HEK293 (cell line): ENCODE results near the gene PLPP1.

Source experiments
- CTCF ChIA-PET: fragments of 350-600 bp; formaldehyde crosslinking; extraction: SDS; loops from one replicate; lab custom pipeline; 2021; ENCODE audit warnings: antibody characterized with exemption; lab: Yijun Ruan, JAX
- POLR2A ChIA-PET: fragments of 300-600 bp; formaldehyde crosslinking; extraction: SDS; loops from one replicate; lab custom pipeline; 2020; ENCODE audit warnings: antibody characterized with exemption, inconsistent platforms; lab: Yijun Ruan, JAX
- H3K27ac ChIP-seq: fragments of 200-500 bp; sonication (Bioruptor generic); 2 replicates; pipeline ENCODE4 v1.5.1; 2014; ENCODE audit warnings: low read depth, low read length, control low read depth, inconsistent platforms; ENCODE audit errors: extremely low read depth
- H3K36me3 ChIP-seq, 2 experiments: fragments of 200-500 bp in 1 of 2; sonication (Bioruptor generic) in 1 of 2; 1 replicate in 1 of 2; 2 replicates in 1 of 2; pipeline ENCODE4 v1.5.1; 2014 to 2017; ENCODE audit warnings: inconsistent platforms in 2 of 2, low read length in 2 of 2; ENCODE audit not compliant: control insufficient read depth in 2 of 2, insufficient read depth in 1 of 2
- H3K4me1 ChIP-seq: fragments of 200-500 bp; sonication (Bioruptor generic); 2 replicates; pipeline ENCODE4 v1.5.1; 2014; ENCODE audit warnings: mild to moderate bottlenecking, low read length, inconsistent platforms; ENCODE audit not compliant: control insufficient read depth, insufficient read depth
- H3K4me3 ChIP-seq: 2 replicates; pipeline ENCODE4 v1.5.1; 2011; ENCODE audit warnings: low read depth, mild to moderate bottlenecking, control low read depth, low read length, moderate library complexity
- H3K9me3 ChIP-seq: fragments of 200-500 bp; sonication (Bioruptor generic); 2 replicates; pipeline ENCODE4 v1.5.1; 2014; ENCODE audit warnings: low read depth, low read length, inconsistent platforms; ENCODE audit not compliant: control insufficient read depth, insufficient read depth
- GLIS1 ChIP-seq: fragments of 450-650 bp; formaldehyde crosslinking; IDR thresholded peaks from 2 replicates; pipeline ENCODE4 v1.5.1; 2016; ENCODE audit warnings: missing biosample characterization, missing genetic modification characterization
- MZF1 ChIP-seq: fragments of 450-650 bp; formaldehyde crosslinking; IDR thresholded peaks from 2 replicates; pipeline ENCODE4 v1.5.1; 2017; ENCODE audit warnings: missing biosample characterization, missing genetic modification characterization, borderline replicate concordance
- OSR2 ChIP-seq: fragments of 450-650 bp; formaldehyde crosslinking; IDR thresholded peaks from 2 replicates; pipeline ENCODE4 v1.5.1; 2016; ENCODE audit warnings: missing biosample characterization, missing genetic modification characterization
- SP7 ChIP-seq: fragments of 450-650 bp; formaldehyde crosslinking; IDR thresholded peaks from 2 replicates; pipeline ENCODE4 v1.5.1; 2016; ENCODE audit warnings: missing biosample characterization, missing genetic modification characterization
- YY2 ChIP-seq: fragments of 450-650 bp; formaldehyde crosslinking; IDR thresholded peaks from 2 replicates; pipeline ENCODE4 v1.5.1; 2016; ENCODE audit warnings: missing biosample characterization, missing genetic modification characterization
- ZBTB48 ChIP-seq: fragments of 450-650 bp; formaldehyde crosslinking; IDR thresholded peaks from 2 replicates; pipeline ENCODE4 v1.5.1; 2016; ENCODE audit warnings: missing biosample characterization, missing genetic modification characterization
- ZBTB7A ChIP-seq: fragments of 450-650 bp; formaldehyde crosslinking; IDR thresholded peaks from 2 replicates; pipeline ENCODE4 v1.5.1; 2016; ENCODE audit warnings: low read depth, missing biosample characterization, missing genetic modification characterization
- ZIC2 ChIP-seq: fragments of 450-650 bp; formaldehyde crosslinking; IDR thresholded peaks from 2 replicates; pipeline ENCODE4 v1.5.1; 2016; ENCODE audit warnings: missing biosample characterization, missing genetic modification characterization
- ZNF121 ChIP-seq: fragments of 450-650 bp; formaldehyde crosslinking; IDR thresholded peaks from 2 replicates; pipeline ENCODE4 v1.5.1; 2016; ENCODE audit warnings: missing biosample characterization, missing genetic modification characterization
- ZNF138 ChIP-seq: fragments of 450-650 bp; formaldehyde crosslinking; IDR thresholded peaks from 2 replicates; pipeline ENCODE4 v1.5.1; 2016; ENCODE audit warnings: missing biosample characterization, missing genetic modification characterization, borderline replicate concordance
- ZNF157 ChIP-seq: fragments of 450-650 bp; formaldehyde crosslinking; IDR thresholded peaks from 2 replicates; pipeline ENCODE4 v1.5.1; 2016; ENCODE audit warnings: missing biosample characterization, missing genetic modification characterization
- ZNF2 ChIP-seq: fragments of 450-650 bp; formaldehyde crosslinking; IDR thresholded peaks from 2 replicates; pipeline ENCODE4 v1.5.1; 2016; ENCODE audit warnings: missing biosample characterization, missing genetic modification characterization
- ZNF211 ChIP-seq: fragments of 450-650 bp; formaldehyde crosslinking; IDR thresholded peaks from 2 replicates; pipeline ENCODE4 v1.5.1; 2016; ENCODE audit warnings: low read depth, missing biosample characterization, missing genetic modification characterization
- ZNF24 ChIP-seq: fragments of 450-650 bp; formaldehyde crosslinking; IDR thresholded peaks from 2 replicates; pipeline ENCODE4 v1.5.1; 2016; ENCODE audit warnings: missing biosample characterization, missing genetic modification characterization
- ZNF248 ChIP-seq: fragments of 450-650 bp; formaldehyde crosslinking; IDR thresholded peaks from 2 replicates; pipeline ENCODE4 v1.5.1; 2017; ENCODE audit warnings: missing biosample characterization, missing genetic modification characterization
- ZNF274 ChIP-seq, 2 experiments: fragments of 200-500 bp in 1 of 2; fragments of 450-650 bp in 1 of 2; sonication (Bioruptor generic) in 1 of 2; formaldehyde crosslinking in 1 of 2; IDR thresholded peaks; 2 replicates each; pipeline versions ENCODE4 v1.5.1 to v1.6.1; 2014 to 2016; ENCODE audit warnings: borderline replicate concordance in 1 of 2, inconsistent platforms in 1 of 2, low read length in 1 of 2, missing biosample characterization in 1 of 2, missing genetic modification characterization in 1 of 2
- ZNF394 ChIP-seq: fragments of 450-650 bp; formaldehyde crosslinking; IDR thresholded peaks from 2 replicates; pipeline ENCODE4 v1.5.1; 2016; ENCODE audit warnings: missing biosample characterization, missing genetic modification characterization, mild to moderate bottlenecking, moderate library complexity, borderline replicate concordance
- ZNF501 ChIP-seq: fragments of 450-650 bp; formaldehyde crosslinking; IDR thresholded peaks from 2 replicates; pipeline ENCODE4 v1.5.1; 2016; ENCODE audit warnings: missing biosample characterization, missing genetic modification characterization
- ZNF529 ChIP-seq: fragments of 450-650 bp; formaldehyde crosslinking; IDR thresholded peaks from 2 replicates; pipeline ENCODE4 v1.5.1; 2017; ENCODE audit warnings: missing genetic modification characterization, missing biosample characterization; ENCODE audit not compliant: insufficient replicate concordance
- ZNF544 ChIP-seq: fragments of 450-650 bp; formaldehyde crosslinking; IDR thresholded peaks from 2 replicates; pipeline ENCODE4 v1.5.0; 2017; ENCODE audit warnings: missing biosample characterization, missing genetic modification characterization
- ZNF548 ChIP-seq: fragments of 450-650 bp; formaldehyde crosslinking; IDR thresholded peaks from 2 replicates; pipeline ENCODE4 v1.5.1; 2016; ENCODE audit warnings: missing biosample characterization, missing genetic modification characterization
- ZNF555 ChIP-seq: fragments of 450-650 bp; formaldehyde crosslinking; conservative IDR thresholded peaks from 2 replicates; pipeline ENCODE4 v1.5.1; 2017; ENCODE audit warnings: missing biosample characterization, mild to moderate bottlenecking, missing genetic modification characterization, inconsistent platforms
- ZNF558 ChIP-seq: fragments of 450-650 bp; formaldehyde crosslinking; IDR thresholded peaks from 2 replicates; pipeline ENCODE4 v1.5.1; 2016; ENCODE audit warnings: missing biosample characterization, missing genetic modification characterization
- ZNF596 ChIP-seq: fragments of 450-650 bp; IDR thresholded peaks from 2 replicates; pipeline ENCODE4 v1.5.0; 2018; ENCODE audit warnings: missing biosample characterization, mild to moderate bottlenecking, missing genetic modification characterization, moderate library complexity
- ZNF621 ChIP-seq: fragments of 450-650 bp; formaldehyde crosslinking; IDR thresholded peaks from 2 replicates; pipeline ENCODE4 v1.5.1; 2017; ENCODE audit warnings: missing biosample characterization, missing genetic modification characterization
- ZNF626 ChIP-seq: fragments of 450-650 bp; sonication (Bioruptor Pico); formaldehyde crosslinking; IDR thresholded peaks from 2 replicates; pipeline ENCODE4 v1.5.1; 2018; ENCODE audit warnings: missing biosample characterization, missing genetic modification characterization, inconsistent platforms
- ZNF707 ChIP-seq: fragments of 450-650 bp; formaldehyde crosslinking; IDR thresholded peaks from 2 replicates; pipeline ENCODE4 v1.5.1; 2016; ENCODE audit warnings: missing biosample characterization, missing genetic modification characterization
- ZNF792 ChIP-seq: fragments of 450-650 bp; formaldehyde crosslinking; IDR thresholded peaks from 2 replicates; pipeline ENCODE4 v1.5.1; 2016; ENCODE audit warnings: missing biosample characterization, missing genetic modification characterization
- ZNF837 ChIP-seq: fragments of 450-650 bp; formaldehyde crosslinking; IDR thresholded peaks from 2 replicates; pipeline ENCODE4 v1.5.1; 2016; ENCODE audit warnings: missing biosample characterization, missing genetic modification characterization
- TF ChIP-seq, protein P1 (sequence below): fragments of 450-650 bp; formaldehyde crosslinking; IDR thresholded peaks from 2 replicates; pipeline ENCODE4 v1.5.1; 2016; ENCODE audit warnings: missing biosample characterization, missing genetic modification characterization
- TF ChIP-seq, protein P2 (sequence below): fragments of 450-650 bp; formaldehyde crosslinking; IDR thresholded peaks from 2 replicates; pipeline ENCODE4 v1.5.1; 2016; ENCODE audit warnings: missing biosample characterization, missing genetic modification characterization
- TF ChIP-seq, protein P3 (sequence below): fragments of 450-650 bp; formaldehyde crosslinking; IDR thresholded peaks from 2 replicates; pipeline ENCODE4 v1.5.1; 2016; ENCODE audit warnings: missing biosample characterization, missing genetic modification characterization
- TF ChIP-seq, protein P4 (sequence below): fragments of 450-650 bp; formaldehyde crosslinking; IDR thresholded peaks from 2 replicates; pipeline ENCODE4 v1.5.1; 2016; ENCODE audit warnings: missing biosample characterization, missing genetic modification characterization
- TF ChIP-seq, protein P5 (sequence below): fragments of 450-650 bp; formaldehyde crosslinking; IDR thresholded peaks from 2 replicates; pipeline ENCODE4 v1.5.1; 2016; ENCODE audit warnings: missing biosample characterization, missing genetic modification characterization

PLPP1 gene

DNA sequence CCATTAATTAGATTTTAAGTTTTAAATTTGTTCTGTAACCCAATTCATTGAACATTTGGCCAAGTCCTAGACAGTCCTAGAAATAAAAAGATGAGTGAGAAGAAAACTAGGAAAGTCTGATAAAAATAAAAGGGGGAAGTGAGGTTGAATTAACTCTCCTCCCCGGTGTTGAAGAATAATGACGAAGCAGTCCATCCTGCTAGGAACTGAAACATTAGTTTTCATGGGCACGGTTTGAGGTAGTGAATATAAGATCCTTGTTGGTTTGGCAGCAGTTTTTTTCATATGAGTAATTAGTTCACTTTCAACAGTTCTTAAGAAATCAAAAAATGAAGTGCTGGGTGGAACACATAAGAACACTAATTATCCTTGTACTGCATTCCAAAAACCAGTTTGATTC is 123.9 kb downstream of the PLPP1 start (continued):
- TF ChIP-seq ZNF596 (tag by site-specific recombination) = no peak
- no peak for TF ChIP-seq ZNF248
- no peak for TF ChIP-seq ZNF707
- no peak for TF ChIP-seq ZBTB7A
- no peak for TF ChIP-seq ZNF2 (tag by site-specific recombination)
- TF ChIP-seq ZNF138 (tag by site-specific recombination) = no peak
- TF ChIP-seq, protein P1, sequence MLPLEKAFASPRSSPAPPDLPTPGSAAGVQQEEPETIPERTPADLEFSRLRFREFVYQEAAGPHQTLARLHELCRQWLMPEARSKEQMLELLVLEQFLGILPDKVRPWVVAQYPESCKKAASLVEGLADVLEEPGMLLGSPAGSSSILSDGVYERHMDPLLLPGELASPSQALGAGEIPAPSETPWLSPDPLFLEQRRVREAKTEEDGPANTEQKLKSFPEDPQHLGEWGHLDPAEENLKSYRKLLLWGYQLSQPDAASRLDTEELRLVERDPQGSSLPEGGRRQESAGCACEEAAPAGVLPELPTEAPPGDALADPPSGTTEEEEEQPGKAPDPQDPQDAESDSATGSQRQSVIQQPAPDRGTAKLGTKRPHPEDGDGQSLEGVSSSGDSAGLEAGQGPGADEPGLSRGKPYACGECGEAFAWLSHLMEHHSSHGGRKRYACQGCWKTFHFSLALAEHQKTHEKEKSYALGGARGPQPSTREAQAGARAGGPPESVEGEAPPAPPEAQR (tag by site-specific recombination) = no peak
- no peak for TF ChIP-seq ZNF621 (tag by site-specific recombination)

DNA sequence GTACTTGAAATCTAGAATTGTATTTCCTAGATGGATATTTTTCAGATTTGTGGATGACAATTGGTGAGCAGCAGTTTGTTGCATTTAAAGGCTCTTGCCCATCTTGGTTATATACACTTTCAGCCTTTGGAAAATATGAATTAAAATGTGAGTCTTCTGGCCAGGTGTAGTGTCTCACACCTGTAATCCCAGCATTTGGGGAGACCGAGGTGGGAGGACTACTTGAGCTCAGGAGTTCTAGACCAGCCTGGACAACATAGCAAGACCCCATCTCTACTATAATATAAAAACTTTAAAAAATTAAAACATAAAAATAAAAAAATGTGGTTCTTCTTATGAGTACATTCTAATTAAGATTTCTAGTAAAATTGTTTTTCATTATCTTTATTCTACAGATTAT is 125.0 kb downstream of the PLPP1 start:
- H3K4me3 ChIP-seq = no peak overlapping the region
- ChIA-PET POLR2A (interaction anchor here (0.6 kb wide), 1 partner anchor 230 kb away, joined by 9 read pairs; no protein-coding TSS in a partner anchor), CTCF (interaction anchor here (0.7 kb wide), 1 partner anchor 435 kb away, joined by 3 read pairs; no protein-coding TSS in a partner anchor)

DNA sequence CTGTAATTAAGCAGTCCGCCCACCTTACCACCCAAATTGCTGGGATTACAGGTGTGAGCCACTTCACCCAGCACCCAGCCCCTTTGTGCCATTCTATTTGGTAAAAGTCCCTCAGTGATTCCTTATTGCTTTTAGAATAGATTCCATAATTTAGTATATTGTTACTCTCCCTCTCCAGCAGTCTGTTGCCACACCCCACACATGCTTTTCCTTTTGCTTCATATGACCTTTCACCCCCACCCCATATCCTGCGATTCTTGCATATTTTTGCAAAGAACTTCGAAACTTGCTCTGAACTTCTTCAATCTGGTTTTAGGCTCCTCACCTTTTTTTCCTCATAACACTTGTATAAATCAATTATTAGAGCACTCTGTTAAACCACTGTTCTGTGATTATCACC is 126.8 kb downstream of the PLPP1 start:
- ChIA-PET CTCF (interaction anchor here (0.7 to 1.0 kb wide), 3 partner anchors 9 to 285 kb away, joined by 3 read pairs; no protein-coding TSS in a partner anchor), POLR2A (no interaction called here)
- peaks cover 13 to 49% of the 10 kb centered on the region in 2 experiments for H3K36me3 ChIP-seq
- H3K4me1 ChIP-seq = no peaks in the 10 kb centered on the region
- H3K27ac ChIP-seq = no peak overlapping the region
- H3K9me3 ChIP-seq = no peaks in the 10 kb centered on the region
- no peak for TF ChIP-seq ZNF248
- TF ChIP-seq MZF1 (tag by site-specific recombination) = no peak
- TF ChIP-seq ZNF274 (IDR thresholded peaks at IDR 0.05; ENCODE audit: low read length) = no peak
- TF ChIP-seq ZNF274 (tag by site-specific recombination; IDR thresholded peaks at IDR 0.05; ENCODE audit: borderline replicate concordance) = no peak
- no peak for TF ChIP-seq OSR2 (tag by site-specific recombination)
- no peak for TF ChIP-seq ZNF501 (tag by site-specific recombination)
- no peak for TF ChIP-seq ZNF24 (tag by site-specific recombination)
- no peak for TF ChIP-seq ZNF529 (tag by site-specific recombination)
- no peak for TF ChIP-seq ZNF558 (tag by site-specific recombination)
- TF ChIP-seq, protein P2, sequence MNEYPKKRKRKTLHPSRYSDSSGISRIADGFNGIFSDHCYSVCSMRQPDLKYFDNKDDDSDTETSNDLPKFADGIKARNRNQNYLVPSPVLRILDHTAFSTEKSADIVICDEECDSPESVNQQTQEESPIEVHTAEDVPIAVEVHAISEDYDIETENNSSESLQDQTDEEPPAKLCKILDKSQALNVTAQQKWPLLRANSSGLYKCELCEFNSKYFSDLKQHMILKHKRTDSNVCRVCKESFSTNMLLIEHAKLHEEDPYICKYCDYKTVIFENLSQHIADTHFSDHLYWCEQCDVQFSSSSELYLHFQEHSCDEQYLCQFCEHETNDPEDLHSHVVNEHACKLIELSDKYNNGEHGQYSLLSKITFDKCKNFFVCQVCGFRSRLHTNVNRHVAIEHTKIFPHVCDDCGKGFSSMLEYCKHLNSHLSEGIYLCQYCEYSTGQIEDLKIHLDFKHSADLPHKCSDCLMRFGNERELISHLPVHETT (tag by site-specific recombination) = no peak
- no peak for TF ChIP-seq ZNF548 (tag by site-specific recombination)
- TF ChIP-seq, protein P3, sequence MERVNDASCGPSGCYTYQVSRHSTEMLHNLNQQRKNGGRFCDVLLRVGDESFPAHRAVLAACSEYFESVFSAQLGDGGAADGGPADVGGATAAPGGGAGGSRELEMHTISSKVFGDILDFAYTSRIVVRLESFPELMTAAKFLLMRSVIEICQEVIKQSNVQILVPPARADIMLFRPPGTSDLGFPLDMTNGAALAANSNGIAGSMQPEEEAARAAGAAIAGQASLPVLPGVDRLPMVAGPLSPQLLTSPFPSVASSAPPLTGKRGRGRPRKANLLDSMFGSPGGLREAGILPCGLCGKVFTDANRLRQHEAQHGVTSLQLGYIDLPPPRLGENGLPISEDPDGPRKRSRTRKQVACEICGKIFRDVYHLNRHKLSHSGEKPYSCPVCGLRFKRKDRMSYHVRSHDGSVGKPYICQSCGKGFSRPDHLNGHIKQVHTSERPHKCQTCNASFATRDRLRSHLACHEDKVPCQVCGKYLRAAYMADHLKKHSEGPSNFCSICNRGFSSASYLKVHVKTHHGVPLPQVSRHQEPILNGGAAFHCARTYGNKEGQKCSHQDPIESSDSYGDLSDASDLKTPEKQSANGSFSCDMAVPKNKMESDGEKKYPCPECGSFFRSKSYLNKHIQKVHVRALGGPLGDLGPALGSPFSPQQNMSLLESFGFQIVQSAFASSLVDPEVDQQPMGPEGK (tag by site-specific recombination) = no peak
- TF ChIP-seq, protein P4, sequence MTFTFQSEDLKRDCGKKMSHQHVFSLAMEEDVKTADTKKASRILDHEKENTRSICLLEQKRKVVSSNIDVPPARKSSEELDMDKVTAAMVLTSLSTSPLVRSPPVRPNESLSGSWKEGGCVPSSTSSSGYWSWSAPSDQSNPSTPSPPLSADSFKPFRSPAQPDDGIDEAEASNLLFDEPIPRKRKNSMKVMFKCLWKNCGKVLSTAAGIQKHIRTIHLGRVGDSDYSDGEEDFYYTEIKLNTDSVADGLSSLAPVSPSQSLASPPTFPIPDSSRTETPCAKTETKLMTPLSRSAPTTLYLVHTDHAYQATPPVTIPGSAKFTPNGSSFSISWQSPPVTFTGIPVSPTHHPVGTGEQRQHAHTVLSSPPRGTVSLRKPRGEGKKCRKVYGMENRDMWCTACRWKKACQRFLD (tag by site-specific recombination) = no peak
- no peak for TF ChIP-seq ZNF394 (tag by site-specific recombination)
- no peak for TF ChIP-seq ZNF626 (tag by site-specific recombination)
- TF ChIP-seq SP7 (tag by site-specific recombination) = no peak
- TF ChIP-seq ZNF837 (tag by site-specific recombination) = no peak
- no peak for TF ChIP-seq ZNF157 (tag by site-specific recombination)
- no peak for TF ChIP-seq ZNF555 (tag by site-specific recombination)
- no peak for TF ChIP-seq ZNF211 (tag by site-specific recombination)
- TF ChIP-seq, all 188 proteins: peak for 0
- no peak overlapping the region for H3K4me3 ChIP-seq

More for the DNA sequence above, 125.0 kb downstream of the PLPP1 start:
- H3K36me3 ChIP-seq = peaks cover 15 to 38% of the 10 kb centered on the region in 2 experiments
- TF ChIP-seq ZIC2 (tag by site-specific recombination) (no peak), ZBTB48 (no peak), ZNF544 (no peak), YY2 (tag by site-specific recombination) (no peak), ZNF792 (tag by site-specific recombination) (no peak), ZNF121 (tag by site-specific recombination) (peak; percentile 59; the same call in 1 of the 2 replicates), GLIS1 (tag by site-specific recombination) (no peak)
- TF ChIP-seq, protein P5, sequence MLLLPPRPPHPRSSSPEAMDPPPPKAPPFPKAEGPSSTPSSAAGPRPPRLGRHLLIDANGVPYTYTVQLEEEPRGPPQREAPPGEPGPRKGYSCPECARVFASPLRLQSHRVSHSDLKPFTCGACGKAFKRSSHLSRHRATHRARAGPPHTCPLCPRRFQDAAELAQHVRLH (tag by site-specific recombination) = no peak
- no peaks in the 10 kb centered on the region for H3K9me3 ChIP-seq
- no peaks in the 10 kb centered on the region for H3K4me1 ChIP-seq
- no peak overlapping the region for H3K27ac ChIP-seq
